ENCODE measurements around the gene BAZ2B. TPM values are rescaled to one million over a fixed set of nuclear protein-coding genes. Genes with fewer than 3 reads are reported as not detected.
A peak's percentile ranks its signal among the peaks of the same experiment; 100 is the strongest.

BAZ2B gene
- total RNA-seq, 1 donor from 2014 or later, result 67.7 TPM

DNA sequence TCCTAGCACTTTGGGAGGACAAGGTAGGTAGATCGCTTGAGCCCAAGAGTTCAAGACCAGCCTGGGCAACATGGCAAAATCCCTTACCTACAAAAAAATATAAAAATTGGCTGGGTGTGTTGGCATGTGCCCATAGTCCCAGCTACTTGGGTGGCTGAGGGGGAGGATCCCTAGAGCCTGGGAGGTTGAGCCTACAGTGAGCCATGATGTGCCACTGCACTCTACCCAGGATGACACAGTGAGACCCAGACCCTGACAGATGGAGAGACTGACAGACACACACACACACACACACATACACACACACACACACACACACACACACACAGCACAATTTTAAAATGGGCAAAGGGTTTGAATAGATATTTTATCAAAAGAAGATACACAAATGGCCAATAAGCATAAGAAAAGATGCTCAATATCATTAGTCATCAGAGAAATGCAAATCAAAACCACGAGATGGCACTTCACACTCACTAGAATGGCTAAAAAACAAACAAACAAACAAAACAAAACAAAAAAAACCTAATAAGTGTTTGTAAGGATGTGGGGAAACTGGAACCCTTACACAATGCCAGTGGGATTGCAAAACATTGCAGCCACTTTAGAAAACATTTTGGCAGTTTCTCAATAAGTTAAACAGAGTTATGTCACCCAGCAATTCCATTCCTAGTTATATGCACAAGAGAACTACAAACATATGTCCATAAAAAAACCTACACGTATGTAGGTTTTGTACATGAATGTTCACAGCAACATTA, 42.3 kb downstream of the BAZ2B start:
- DNase-seq (ENCODE audit: low read depth), result no peak

DNA sequence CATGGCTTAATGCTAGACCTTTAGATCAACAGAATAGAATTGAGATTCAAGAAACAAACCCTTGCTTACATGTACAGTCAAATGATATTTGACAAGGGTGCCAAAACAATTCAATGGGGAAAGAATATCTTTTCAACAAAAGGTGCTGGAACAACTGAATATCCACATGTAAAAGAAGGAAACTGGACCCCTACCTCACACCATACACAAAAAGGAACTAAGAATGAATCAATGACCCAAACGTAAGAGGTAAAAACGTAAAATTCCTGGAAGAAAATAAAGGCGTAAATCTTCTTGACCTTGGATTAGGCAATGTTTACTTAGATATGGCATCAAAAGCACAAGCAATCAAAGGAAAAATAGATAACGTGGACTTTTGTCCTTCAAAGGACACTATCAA, 43.1 kb downstream of the BAZ2B start:
- DNase-seq (ENCODE audit: low read depth), result no peak

- no peak for DNase-seq (ENCODE audit: low read depth)
These were observed 43.9 kb downstream of the BAZ2B start for GRCh38 chr2:159572459-159572858.

DNA sequence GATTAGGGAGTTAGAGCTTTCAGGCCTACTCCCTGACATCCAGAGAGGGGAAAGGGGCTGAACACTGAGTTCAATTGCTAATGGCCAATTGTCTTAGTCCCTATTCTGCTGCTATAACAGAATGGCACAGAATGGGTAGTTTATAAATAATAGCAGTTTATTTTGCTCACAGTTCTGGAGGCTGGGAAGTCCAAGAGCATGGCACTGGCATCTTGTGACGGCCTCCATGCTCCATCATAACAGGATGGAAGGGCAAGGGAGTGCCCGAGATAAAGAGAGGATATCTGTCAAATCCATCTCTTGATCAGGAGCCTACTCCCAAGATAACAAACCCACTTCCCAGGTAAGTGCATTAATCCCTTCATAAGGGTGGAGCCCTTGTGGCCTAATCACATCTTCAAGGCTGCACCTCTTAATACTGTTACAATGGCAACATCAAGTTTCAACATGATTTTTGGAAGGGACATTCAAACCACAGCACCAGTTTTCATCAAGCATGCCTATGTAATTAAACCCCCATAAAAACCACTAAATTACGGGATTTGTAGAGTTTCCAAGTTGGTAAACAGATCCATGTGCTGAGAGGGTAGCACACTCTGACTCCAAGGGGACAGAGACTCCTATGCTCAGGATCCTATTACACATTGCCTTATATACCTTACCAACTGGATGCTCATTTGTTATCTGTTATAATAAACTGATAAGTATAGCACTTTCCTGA, 44.6 kb downstream of the BAZ2B start:
- no peak for DNase-seq (ENCODE audit: low read depth)

DNA sequence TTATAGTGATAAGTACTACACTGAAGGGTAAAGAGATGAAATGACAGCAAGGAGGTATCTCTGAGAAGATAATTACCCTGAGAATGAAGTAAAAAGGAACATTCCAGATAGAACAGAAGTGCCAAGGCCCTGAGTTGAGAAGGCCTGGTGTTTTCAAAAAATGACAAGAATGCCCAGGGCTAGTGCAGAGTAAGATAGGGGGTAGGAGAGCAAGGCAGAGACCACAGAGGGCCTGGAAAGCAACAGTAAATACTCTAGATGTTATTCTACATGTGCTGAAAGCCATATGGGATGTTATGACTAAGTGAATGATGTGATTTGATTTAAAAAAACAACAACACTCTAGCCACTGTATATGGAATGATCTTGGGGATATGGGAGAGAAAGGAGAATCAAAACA, 52.3 kb downstream of the BAZ2B start:
- DNase-seq (ENCODE audit: low read depth), result no peak

- DNase-seq (ENCODE audit: low read depth), result no peak
These were observed 54.1 kb downstream of the BAZ2B start for GRCh38 chr2:159562248-159562647.

DNA sequence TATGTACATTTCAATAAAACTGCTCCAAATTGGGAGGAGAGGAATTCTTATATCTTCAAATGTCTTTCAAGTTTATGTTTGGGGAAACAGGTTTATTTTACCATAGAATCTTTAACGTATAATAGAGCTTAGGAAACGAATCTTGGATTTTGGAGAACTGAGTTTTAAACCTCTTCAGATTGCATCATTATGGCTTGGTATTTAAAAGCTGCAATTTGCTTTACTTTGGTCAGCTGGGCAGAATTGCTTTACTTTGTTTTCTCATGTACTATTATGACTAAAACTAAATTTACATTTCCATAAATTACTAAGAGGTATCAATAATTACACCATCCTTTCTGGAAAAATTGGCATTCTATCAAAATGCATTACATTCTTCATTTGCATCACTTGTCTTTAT, 54.6 kb downstream of the BAZ2B start:
- DNase-seq (ENCODE audit: low read depth), result no peak

- DNase-seq (ENCODE audit: low read depth), result no peak
These were observed 55.1 kb downstream of the BAZ2B start for GRCh38 chr2:159561242-159561641.

- no peak for DNase-seq (ENCODE audit: low read depth)
These were observed 57.3 kb downstream of the BAZ2B start for GRCh38 chr2:159559034-159559433.

GRCh38 chr2:159558479-159558878, 57.9 kb downstream of the BAZ2B start:
- no peak for DNase-seq (ENCODE audit: low read depth)

GRCh38 chr2:159557437-159558034, 58.8 kb downstream of the BAZ2B start:
- DNase-seq (ENCODE audit: low read depth), result peak; percentile 16

DNA sequence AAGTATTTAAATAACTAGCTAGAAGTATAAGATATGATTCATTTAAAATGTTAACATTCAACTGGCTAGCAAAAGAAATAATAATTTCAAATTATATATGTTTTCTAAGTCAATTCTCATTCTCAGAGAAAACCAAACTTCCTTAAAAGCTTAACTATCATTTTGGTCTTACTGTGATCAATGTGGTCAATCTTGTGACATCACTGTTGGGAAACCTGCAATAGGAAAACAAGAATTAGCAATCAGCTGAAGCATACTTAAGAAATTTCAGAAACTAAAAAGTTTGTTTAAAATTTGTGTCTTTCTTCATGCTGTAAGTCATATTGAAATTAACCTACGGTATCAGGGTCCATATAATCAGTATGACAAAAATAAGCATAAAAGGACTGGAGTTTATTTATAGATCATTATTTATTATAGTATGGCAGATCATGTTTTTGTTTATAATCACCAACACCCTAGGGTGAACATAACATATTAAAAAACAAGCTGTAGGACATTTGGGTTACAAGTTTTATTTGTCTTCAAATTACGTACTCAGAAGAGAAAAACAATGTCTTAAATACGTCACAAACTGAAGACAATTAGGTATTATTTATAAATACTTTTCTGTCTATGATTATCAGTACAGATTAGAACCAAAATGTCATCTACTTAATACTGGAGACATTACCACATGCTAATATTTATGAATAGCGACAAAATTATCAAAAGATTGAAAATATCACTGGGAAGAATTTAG, 60.5 kb downstream of the BAZ2B start:
- DNase-seq (ENCODE audit: low read depth), result no peak

DNA sequence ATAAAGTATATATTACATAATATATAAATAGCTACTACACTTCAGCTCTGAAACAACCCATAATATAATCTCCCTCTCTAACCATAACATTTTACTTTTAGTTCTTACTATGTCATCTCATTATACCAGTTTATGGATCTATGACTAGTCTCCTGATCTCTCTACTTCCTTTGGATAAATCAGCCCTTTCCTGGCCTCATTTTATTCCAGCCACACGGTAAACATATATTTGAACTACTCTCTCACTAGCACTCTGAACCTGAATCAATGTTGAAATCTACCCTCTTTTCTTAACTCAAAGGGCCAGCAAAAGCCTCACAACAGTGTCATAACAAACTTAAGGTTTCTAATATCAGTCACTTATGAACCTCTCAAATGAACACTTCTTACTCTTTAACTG, 62.6 kb downstream of the BAZ2B start:
- no peak for DNase-seq (ENCODE audit: low read depth)

DNA sequence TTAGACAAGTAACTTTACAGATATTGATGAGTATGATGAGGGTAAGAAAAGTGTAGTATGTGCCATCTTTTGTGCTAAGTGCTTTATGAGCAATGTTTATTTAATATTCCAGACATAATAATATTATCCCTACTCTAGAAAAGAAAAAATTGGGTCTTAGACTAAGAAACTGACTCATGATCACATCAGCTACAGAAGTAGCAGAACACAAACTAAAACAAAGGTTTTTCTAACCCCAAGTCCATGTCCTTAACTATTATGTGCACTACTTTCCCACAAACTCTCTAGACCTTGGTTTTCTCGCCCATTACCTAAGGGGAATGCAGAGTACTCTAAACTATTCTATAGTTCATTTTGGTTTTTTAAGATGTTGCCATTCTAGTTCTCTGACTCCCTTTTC, 64.5 kb downstream of the BAZ2B start:
- no peak for DNase-seq (ENCODE audit: low read depth)

GRCh38 chr2:159550231-159550630, 66.1 kb downstream of the BAZ2B start:
- DNase-seq (ENCODE audit: low read depth), result no peak

DNA sequence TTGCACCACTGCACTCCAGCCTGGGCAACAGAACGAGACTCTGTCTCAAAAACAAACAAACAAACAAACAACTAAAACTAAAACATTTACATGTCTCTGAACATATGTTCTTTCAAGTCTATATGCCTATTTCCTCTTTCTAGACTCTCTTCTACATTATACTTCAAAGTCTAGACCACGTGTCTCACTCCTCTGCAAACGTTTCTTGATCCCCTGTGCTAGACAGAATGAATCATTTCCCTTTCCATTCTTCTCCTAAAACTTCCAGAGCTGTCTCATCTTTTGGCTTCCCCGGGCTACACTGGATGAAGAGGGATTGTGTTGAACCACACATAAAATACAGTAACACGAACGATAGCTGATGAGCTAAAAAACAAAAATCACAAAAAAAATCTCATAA, 67.1 kb downstream of the BAZ2B start:
- no peak for DNase-seq (ENCODE audit: low read depth)

- DNase-seq (ENCODE audit: low read depth), result no peak
These were observed 69.5 kb downstream of the BAZ2B start for GRCh38 chr2:159546716-159547430.

- no peak for DNase-seq (ENCODE audit: low read depth)
These were observed 70.3 kb downstream of the BAZ2B start for GRCh38 chr2:159546039-159546438.

GRCh38 chr2:159545085-159545484, 71.3 kb downstream of the BAZ2B start:
- no peak for DNase-seq (ENCODE audit: low read depth)

DNA sequence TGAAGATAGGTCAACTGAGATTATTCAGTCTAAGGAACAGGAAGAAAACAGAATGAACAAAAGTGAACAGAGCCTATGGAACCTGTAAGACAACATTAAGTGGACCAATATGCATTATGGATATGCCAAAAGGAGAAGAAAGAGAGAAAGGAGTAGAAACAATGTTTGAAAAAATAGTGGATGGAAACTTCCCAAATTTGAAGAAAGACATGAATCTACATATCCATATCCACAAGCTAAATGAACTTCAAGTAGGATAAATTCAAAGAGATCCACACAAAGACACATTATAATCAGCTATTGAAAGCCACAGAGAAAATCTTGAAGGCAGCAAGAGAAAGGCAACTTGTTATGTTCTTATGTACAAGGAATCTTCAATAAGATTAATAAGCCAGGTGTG, 74.2 kb downstream of the BAZ2B start:
- DNase-seq (ENCODE audit: low read depth), result no peak

- no peak for DNase-seq (ENCODE audit: low read depth)
These were observed 76.6 kb downstream of the BAZ2B start for GRCh38 chr2:159539701-159540100.
